Measurements from ENCODE around the gene GRAMD4. TPM values are rescaled to one million over a fixed set of nuclear protein-coding genes. Genes with fewer than 3 reads are reported as not detected.

Gene GRAMD4
- polyA plus RNA-seq, 1 of the 3 experiments (the other 2 are of a cell fraction), result 15.5 TPM

GRCh38 chr22:46596032-46596441 lies 24.1 kb upstream of the GRAMD4 start (continued):
- TF ChIP-seq ZBTB33 (IDR thresholded peaks at IDR 0.05; ENCODE audit: borderline replicate concordance, low read depth), result no peak
- peak; percentile 7; the same call in 1 of the 2 replicates for TF ChIP-seq NFIC (IDR thresholded peaks at IDR 0.05; ENCODE audit: borderline replicate concordance)
- peak; percentile 94 for TF ChIP-seq MXI1 (IDR thresholded peaks at IDR 0.05; ENCODE audit: low read depth, low read length)
- peak in 1 of 2 experiments; percentile 97; a peak in 2 of 4 replicates for TF ChIP-seq EP300 (IDR thresholded peaks at IDR 0.05; ENCODE audit: borderline replicate concordance in 1 of 2, low read depth in 1 of 2, low read length in 1 of 2)
- no peak for TF ChIP-seq MAX (IDR thresholded peaks at IDR 0.05; ENCODE audit: low read depth)
- no peak for TF ChIP-seq YY1 (IDR thresholded peaks at IDR 0.05; ENCODE audit: low read depth)
- no peak for TF ChIP-seq EZH2phosphoT487 (IDR thresholded peaks at IDR 0.05; ENCODE audit: borderline replicate concordance, low read depth)
- TF ChIP-seq PBX3 (IDR thresholded peaks at IDR 0.05), result no peak
- TF ChIP-seq ELF1 (IDR thresholded peaks at IDR 0.05), result no peak
- no peak for TF ChIP-seq MEF2A (IDR thresholded peaks at IDR 0.05; ENCODE audit: borderline replicate concordance, low read depth)
- TF ChIP-seq RFX5 (IDR thresholded peaks at IDR 0.05; ENCODE audit: low read length), result no peak
- peak; percentile 99 for TF ChIP-seq FOXJ3 (CRISPR knock-in tag; IDR thresholded peaks at IDR 0.05)
- peak; percentile 18; the same call in 1 of the 2 replicates for TF ChIP-seq SMC3 (IDR thresholded peaks at IDR 0.05; ENCODE audit: low read depth, low read length)
- peak; percentile 72 for TF ChIP-seq TCF12 (IDR thresholded peaks at IDR 0.05)
- TF ChIP-seq USF2 (IDR thresholded peaks at IDR 0.05; ENCODE audit: borderline replicate concordance, low read depth, low read length), result no peak
- TF ChIP-seq RCOR1 (IDR thresholded peaks at IDR 0.05; ENCODE audit: low read length), result peak; percentile 98
- TF ChIP-seq CTCF (IDR thresholded peaks at IDR 0.05), result no peak
- peak; percentile 46 for TF ChIP-seq RAD21 (IDR thresholded peaks at IDR 0.05; ENCODE audit: low read length)
- no peak for TF ChIP-seq FOXM1 (IDR thresholded peaks at IDR 0.05; ENCODE audit: low read depth)
- TF ChIP-seq POLR2AphosphoS5 (IDR thresholded peaks at IDR 0.05; ENCODE audit: low read depth, low read length), result peak; percentile 37; the same call in 1 of the 2 replicates
- no peak for TF ChIP-seq GABPA (IDR thresholded peaks at IDR 0.05; ENCODE audit: low read depth)
- TF ChIP-seq RXRA (IDR thresholded peaks at IDR 0.05; ENCODE audit: borderline replicate concordance, low read depth), result no peak
- TF ChIP-seq GATA2 (CRISPR knock-in tag; IDR thresholded peaks at IDR 0.05), result peak; percentile 100

Measured in SK-N-SH (cell line).